LNCAP (cell line): ENCODE data around the gene ZNF319.

ENCODE experiments used
- CTCF ChIP-seq: fragments of 450-650 bp; IDR thresholded peaks from 2 replicates; pipeline ENCODE4 v1.5.1; 2017; ENCODE audit warnings: mild to moderate bottlenecking

ZNF319 gene

GRCh38 chr16:57988929-57989328, 11.5 kb downstream of the ZNF319 start:
- no peak for TF ChIP-seq CTCF

- no peak for TF ChIP-seq CTCF
These were observed 12.9 kb downstream of the ZNF319 start for GRCh38 chr16:57987441-57988177.

- TF ChIP-seq CTCF = no peak
These were observed 14.3 kb downstream of the ZNF319 start for GRCh38 chr16:57986196-57986595.

GRCh38 chr16:57985204-57986181, 15.0 kb downstream of the ZNF319 start:
- TF ChIP-seq CTCF = no peak

GRCh38 chr16:57984443-57985203, 15.8 kb downstream of the ZNF319 start:
- TF ChIP-seq CTCF = no peak

GRCh38 chr16:57982385-57982784, 18.1 kb downstream of the ZNF319 start:
- no peak for TF ChIP-seq CTCF

GRCh38 chr16:57981636-57982035, 18.8 kb downstream of the ZNF319 start:
- no peak for TF ChIP-seq CTCF
